Smooth muscle cell of bladder (primary cell): ENCODE data around the gene UFL1. TPM values are rescaled to one million over a fixed set of nuclear protein-coding genes. Genes with fewer than 3 reads are reported as not detected.

Experiments used
- total RNA-seq: library from RNA; depleted of rRNA; stranded (reverse); fragments of >200 nt; gene quantifications from 2 replicates; pipeline ENCODE4 v1.2.3, GENCODE V29; 2014

UFL1 gene
- 30.7 and 31.0 TPM in 2 replicates for total RNA-seq

DNA sequence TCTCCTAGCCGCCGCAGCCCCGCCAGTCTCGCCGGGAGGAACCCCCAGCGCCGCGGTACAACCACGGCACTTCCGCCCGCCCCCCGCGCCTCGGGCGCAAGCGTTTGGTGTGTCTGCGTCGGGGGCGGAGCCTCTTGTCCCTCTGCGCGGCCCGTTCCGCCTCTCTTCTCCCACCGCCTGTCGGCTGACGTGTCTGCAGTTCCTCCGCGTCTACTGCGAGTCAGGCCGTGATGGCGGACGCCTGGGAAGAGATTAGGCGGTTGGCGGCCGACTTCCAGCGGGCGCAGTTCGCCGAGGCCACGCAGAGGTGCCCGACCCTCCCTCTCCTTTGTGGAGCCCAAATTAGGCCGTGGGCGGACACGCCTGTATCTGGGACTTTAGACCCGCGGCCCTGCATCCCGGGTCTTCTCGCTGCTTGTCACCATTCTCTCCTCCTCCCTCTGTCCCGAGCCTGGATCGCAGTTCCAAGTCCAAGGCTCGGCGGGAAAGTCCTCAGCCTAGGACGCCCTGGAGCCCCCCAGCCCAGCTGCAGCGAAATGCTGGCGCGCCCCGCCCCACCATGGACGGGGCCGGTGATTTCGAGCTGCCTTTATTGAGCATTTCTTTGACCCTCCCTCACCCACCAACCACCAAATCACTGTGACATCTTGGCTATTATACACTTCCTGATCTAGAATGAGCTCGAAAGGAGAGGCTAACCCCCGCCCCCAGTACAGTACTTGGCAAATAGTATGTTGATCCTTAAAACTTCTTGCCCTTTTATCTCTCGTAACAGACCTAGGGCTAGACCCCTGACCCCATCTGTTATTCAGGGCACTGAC, at the start of gene UFL1:
TSS of gene UFL1 (plus strand) at position 163 of the 821 bp plus-strand sequence. CDS start at position 231, 68 bp downstream.

GRCh38 chr6:96562886-96563285, 41.3 kb downstream of the UFL1 start, which contains the start of gene FHL5:
Gene FHL5 (plus strand): TSS chr6:96563128. CDS start chr6:96603614, 40,486 bp downstream.

Other genes starting within 250 kb of the UFL1 start
- gene FHL5, start 41.3 kb downstream of the UFL1 start, total RNA-seq = not detected in 2 replicates